GM10266 (cell line): Measurements from ENCODE around the gene MTMR11.
"Not testable (repeated sequence)": the region's sequence is repeated elsewhere in the genome, so short reads cannot be mapped to it uniquely, and the experiment has no call there.

Source experiments
- DNase-seq: peaks from one replicate; pipeline ENCODE4 v3.0.0; 2012; ENCODE audit errors: extremely low spot score
- CTCF ChIP-seq: IDR thresholded peaks from 2 replicates; pipeline ENCODE4 v1.5.1; 2012; ENCODE audit warnings: mild to moderate bottlenecking, low read depth; ENCODE audit not compliant: control insufficient read depth, insufficient read depth; ENCODE audit errors: missing control alignments

MTMR11 gene

GRCh38 chr1:149888999-149889289, 47.7 kb downstream of the MTMR11 start:
- no peak for DNase-seq
- no peak for TF ChIP-seq CTCF

GRCh38 chr1:149888247-149888998, 48.3 kb downstream of the MTMR11 start:
- TF ChIP-seq CTCF, result peak; percentile 72

GRCh38 chr1:149887456-149888246, 49.0 kb downstream of the MTMR11 start:
- DNase-seq, result peak; percentile 84

More at GRCh38 chr1:149888247-149888998, 48.3 kb downstream of the MTMR11 start:
- DNase-seq, result peak; percentile 72

DNA sequence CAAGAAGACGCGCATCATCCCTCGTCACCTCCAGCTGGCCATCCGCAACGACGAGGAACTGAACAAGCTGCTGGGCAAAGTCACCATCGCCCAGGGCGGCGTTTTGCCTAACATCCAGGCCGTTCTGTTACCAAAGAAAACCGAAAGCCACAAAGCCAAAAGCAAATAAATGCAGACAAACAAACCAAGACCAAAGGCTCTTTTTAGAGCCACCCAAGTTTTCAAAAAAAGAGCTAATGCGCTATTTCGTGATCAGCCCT, 49.6 kb downstream of the MTMR11 start:
- DNase-seq, result not testable (repeated sequence)

More at GRCh38 chr1:149887456-149888246, 49.0 kb downstream of the MTMR11 start:
- TF ChIP-seq CTCF, result no peak

DNA sequence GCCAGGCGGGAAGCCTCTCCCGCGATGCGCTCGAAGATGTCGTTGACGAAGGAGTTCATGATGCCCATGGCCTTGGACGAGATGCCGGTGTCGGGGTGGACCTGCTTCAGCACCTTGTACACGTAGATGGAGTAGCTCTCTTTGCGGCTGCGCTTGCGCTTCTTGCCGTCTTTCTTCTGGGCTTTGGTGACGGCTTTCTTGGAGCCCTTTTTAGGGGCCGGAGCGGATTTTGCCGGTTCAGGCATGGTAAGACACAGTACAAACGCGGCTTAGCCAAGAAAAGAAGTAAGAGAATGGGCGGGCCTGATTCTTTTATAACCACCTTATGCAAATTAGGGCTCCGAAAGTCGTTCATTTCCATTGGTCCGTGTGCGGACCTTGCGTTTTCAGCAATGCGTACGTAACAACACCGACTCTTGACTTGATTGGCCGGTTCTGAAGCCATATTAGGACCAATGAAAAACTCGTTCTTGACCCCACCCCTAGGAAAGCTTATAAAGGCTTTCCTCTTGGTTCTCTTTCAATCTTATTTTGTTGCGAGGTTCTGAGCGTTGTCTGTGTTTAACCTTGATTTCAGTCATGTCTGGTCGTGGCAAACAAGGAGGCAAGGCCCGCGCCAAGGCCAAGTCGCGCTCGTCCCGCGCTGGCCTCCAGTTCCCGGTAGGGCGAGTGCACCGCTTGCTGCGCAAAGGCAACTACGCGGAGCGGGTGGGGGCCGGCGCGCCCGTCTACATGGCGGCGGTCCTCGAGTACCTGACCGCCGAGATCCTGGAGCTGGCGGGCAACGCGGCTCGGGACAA, 50.1 kb downstream of the MTMR11 start:
- TF ChIP-seq CTCF, result no peak
- peak; percentile 89 for DNase-seq

- not testable (repeated sequence) for DNase-seq
These were observed 50.6 kb downstream of the MTMR11 start for GRCh38 chr1:149886121-149886395.

- no peak for DNase-seq
These were observed 51.1 kb downstream of the MTMR11 start for GRCh38 chr1:149885339-149886120.

More at GRCh38 chr1:149885339-149886120, 51.1 kb downstream of the MTMR11 start:
- no peak for TF ChIP-seq CTCF
